HG03558 (cell line): ENCODE data around the gene BLVRA.
"Not testable (repeated sequence)": the region's sequence is repeated elsewhere in the genome, so short reads cannot be mapped to it uniquely, and the experiment has no call there.

Experiments used
- ATAC-seq: cut with Tn5 transposase; IDR thresholded peaks from one replicate; pipeline ENCODE4 v1.9.1; 2021; ENCODE audit warnings: moderate number of reproducible peaks; ENCODE audit not compliant: unreplicated experiment; ENCODE audit errors: extremely low read depth

Gene BLVRA

GRCh38 chr7:43790834-43791233 is 32.4 kb downstream of the BLVRA start:
- no peak for ATAC-seq

GRCh38 chr7:43791665-43792064 is 33.2 kb downstream of the BLVRA start:
- ATAC-seq: no peak

GRCh38 chr7:43792471-43793150 is 34.1 kb downstream of the BLVRA start:
- no peak for ATAC-seq

GRCh38 chr7:43799605-43800004 is 41.1 kb downstream of the BLVRA start:
- ATAC-seq: no peak

- ATAC-seq: no peak
Observed at GRCh38 chr7:43803865-43804264, 45.4 kb downstream of the BLVRA start.

GRCh38 chr7:43808410-43808809 is 49.9 kb downstream of the BLVRA start:
- no peak for ATAC-seq

GRCh38 chr7:43810195-43810941 is 51.9 kb downstream of the BLVRA start:
- ATAC-seq: not testable (repeated sequence)

GRCh38 chr7:43815373-43815772 is 56.9 kb downstream of the BLVRA start:
- ATAC-seq: no peak

GRCh38 chr7:43816046-43816797 is 57.7 kb downstream of the BLVRA start:
- ATAC-seq: not testable (repeated sequence)

- ATAC-seq: not testable (repeated sequence)
Observed at GRCh38 chr7:43823425-43823824, 64.9 kb downstream of the BLVRA start.

- no peak for ATAC-seq
Observed at GRCh38 chr7:43823941-43824340, 65.5 kb downstream of the BLVRA start.

GRCh38 chr7:43824513-43824912 is 66.0 kb downstream of the BLVRA start:
- ATAC-seq: not testable (repeated sequence)

GRCh38 chr7:43824963-43825362 is 66.5 kb downstream of the BLVRA start:
- no peak for ATAC-seq

- ATAC-seq: no peak
Observed at GRCh38 chr7:43825391-43825808, 66.9 kb downstream of the BLVRA start.

- not testable (repeated sequence) for ATAC-seq
Observed at GRCh38 chr7:43830917-43831316, 72.4 kb downstream of the BLVRA start.

GRCh38 chr7:43834463-43835251 is 76.2 kb downstream of the BLVRA start:
- no peak for ATAC-seq

GRCh38 chr7:43838201-43838658 is 79.8 kb downstream of the BLVRA start:
- ATAC-seq: no peak

GRCh38 chr7:43843296-43843695 is 84.8 kb downstream of the BLVRA start:
- no peak for ATAC-seq

- no peak for ATAC-seq
Observed at GRCh38 chr7:43844257-43844656, 85.8 kb downstream of the BLVRA start.

GRCh38 chr7:43844662-43845061 is 86.2 kb downstream of the BLVRA start:
- ATAC-seq: no peak
